ENCODE data around the gene PTPN4.

PTPN4 gene, protein sequence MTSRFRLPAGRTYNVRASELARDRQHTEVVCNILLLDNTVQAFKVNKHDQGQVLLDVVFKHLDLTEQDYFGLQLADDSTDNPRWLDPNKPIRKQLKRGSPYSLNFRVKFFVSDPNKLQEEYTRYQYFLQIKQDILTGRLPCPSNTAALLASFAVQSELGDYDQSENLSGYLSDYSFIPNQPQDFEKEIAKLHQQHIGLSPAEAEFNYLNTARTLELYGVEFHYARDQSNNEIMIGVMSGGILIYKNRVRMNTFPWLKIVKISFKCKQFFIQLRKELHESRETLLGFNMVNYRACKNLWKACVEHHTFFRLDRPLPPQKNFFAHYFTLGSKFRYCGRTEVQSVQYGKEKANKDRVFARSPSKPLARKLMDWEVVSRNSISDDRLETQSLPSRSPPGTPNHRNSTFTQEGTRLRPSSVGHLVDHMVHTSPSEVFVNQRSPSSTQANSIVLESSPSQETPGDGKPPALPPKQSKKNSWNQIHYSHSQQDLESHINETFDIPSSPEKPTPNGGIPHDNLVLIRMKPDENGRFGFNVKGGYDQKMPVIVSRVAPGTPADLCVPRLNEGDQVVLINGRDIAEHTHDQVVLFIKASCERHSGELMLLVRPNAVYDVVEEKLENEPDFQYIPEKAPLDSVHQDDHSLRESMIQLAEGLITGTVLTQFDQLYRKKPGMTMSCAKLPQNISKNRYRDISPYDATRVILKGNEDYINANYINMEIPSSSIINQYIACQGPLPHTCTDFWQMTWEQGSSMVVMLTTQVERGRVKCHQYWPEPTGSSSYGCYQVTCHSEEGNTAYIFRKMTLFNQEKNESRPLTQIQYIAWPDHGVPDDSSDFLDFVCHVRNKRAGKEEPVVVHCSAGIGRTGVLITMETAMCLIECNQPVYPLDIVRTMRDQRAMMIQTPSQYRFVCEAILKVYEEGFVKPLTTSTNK

DNA sequence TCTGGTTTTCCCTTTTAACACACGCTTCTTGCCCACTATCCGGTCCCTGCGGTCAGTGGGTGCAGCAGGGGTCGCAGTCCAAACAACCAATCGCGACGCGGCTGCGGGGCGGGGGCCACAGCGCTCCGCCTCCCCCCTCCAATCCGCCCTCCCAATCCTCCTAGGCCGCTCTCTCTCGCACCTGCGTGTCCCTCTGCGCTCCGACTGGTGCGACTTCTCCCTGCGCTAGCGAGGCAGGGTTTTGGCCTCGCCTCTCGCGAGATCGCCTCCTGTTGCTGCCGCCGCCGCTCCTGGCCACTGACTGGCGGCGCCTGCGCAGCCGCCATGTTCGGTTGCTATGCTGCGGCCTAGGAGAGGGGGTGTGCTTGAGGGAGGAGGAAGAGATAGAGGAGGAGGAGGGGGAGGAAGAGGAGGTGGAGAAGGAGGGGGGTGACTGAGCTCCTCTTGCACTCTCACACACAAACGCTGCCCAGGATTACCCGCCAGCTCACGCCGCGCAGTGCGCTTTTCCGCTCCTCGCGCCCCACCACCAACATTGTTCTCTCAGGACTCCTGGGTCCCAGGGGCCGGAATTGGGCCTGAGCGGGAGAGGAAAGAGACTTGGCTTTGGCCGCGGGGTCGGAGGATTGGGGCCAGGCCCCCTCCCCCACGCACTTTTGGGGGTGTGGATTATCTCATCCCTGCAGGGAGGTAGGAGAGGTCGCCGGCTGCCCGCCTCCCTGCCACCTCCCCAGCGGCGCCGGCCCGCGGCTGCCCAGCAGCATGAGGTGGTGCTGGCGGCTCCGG, at the start of gene PTPN4:
Gene PTPN4, plus strand, starts transcription at position 472 of the 786 bp plus-strand sequence. CDS start 49,932 bp downstream, outside the sequence.
- DNase-seq, result peak; percentile 85 to 97

DNA sequence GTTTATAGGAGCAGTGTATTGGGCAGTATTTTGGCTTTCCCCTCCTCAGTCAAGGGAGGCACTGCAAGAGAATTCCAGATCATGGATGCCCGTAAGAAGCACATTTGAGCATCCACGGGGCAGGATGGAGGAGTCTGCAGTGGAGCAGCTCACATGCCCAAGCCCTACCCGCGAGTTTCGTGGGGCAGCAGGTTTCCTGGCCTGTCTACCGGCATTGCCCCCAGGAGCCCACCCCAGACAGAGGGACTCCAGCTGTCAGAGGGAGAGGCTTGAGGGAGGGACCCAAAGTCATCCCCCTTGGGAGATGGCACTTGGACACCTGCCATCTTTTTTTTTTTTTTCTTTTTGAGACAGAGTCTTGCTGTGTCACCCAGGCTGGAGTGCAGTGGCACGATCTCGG, 49.4 kb upstream of the PTPN4 start:
- no peak for DNase-seq

DNA sequence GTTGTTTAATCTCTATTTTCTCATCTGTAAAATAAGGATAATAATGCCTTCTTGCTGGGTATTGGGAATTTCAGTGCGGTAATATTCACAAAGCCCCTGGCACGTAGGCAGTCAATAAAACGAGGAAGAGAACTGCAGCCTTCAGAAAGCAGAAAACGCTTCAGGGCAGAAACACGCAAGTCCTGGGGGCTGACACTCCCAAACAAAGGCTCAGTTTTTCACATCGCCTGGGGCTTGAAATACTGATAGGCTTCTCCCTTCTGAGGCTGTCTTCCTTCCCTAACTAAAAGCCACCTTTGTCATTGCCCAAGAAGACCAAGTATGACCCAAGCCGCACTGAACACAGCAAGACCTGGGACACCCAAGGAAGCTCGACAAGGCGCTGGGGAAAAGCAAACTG, 48.4 kb upstream of the PTPN4 start:
- no peak for DNase-seq

DNA sequence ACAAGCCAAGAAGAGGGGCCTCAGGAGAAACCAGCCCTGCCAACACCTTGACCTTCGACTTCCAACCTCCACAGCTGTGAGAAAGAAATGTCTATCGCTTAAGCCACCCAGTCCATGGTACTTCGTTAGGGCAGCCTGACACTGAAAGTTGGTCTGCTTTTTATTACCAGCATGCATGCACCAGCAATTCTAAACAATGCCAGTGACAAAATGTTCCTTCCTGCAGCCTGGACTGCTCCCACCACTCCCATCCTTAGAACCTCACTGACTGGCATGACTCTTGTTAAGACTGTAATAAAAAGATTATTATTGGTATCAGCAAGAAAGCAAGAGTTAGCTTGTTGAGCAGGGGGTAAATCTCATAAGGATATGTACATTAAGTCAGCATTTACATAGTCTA, 47.2 kb upstream of the PTPN4 start:
- DNase-seq, result no peak

DNA sequence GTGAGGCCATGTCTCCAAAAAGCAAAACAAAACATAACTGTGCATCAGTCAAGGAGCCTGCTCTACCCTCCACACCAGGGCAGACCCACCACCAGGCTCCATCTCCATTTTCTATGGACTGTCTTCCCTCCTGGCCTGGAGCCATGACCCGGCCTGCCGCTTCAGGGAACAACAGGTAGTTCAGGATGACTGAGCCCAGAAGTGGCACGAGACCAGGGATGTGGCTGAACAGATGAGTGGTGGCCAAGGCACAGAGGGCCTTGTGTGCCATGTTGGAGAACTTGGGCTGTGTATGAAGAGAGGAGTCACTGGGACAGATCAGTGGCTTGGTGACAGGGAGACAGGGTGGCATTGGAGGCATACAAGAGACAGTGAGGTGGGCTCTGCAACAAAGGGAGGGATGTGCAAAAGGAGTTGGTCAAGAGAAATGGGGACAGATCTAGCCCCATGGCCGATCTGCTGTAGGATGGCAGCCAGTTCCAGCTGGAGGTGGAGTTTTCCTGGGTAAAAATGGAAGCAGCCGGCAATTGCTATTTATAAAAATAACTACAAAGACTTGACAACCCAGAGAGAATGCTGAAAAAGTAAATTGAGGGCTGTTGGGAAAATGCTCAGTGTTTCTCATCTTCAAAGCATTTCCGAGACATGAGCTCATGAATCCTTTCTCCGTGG, 45.8 kb upstream of the PTPN4 start:
- DNase-seq, result no peak

DNA sequence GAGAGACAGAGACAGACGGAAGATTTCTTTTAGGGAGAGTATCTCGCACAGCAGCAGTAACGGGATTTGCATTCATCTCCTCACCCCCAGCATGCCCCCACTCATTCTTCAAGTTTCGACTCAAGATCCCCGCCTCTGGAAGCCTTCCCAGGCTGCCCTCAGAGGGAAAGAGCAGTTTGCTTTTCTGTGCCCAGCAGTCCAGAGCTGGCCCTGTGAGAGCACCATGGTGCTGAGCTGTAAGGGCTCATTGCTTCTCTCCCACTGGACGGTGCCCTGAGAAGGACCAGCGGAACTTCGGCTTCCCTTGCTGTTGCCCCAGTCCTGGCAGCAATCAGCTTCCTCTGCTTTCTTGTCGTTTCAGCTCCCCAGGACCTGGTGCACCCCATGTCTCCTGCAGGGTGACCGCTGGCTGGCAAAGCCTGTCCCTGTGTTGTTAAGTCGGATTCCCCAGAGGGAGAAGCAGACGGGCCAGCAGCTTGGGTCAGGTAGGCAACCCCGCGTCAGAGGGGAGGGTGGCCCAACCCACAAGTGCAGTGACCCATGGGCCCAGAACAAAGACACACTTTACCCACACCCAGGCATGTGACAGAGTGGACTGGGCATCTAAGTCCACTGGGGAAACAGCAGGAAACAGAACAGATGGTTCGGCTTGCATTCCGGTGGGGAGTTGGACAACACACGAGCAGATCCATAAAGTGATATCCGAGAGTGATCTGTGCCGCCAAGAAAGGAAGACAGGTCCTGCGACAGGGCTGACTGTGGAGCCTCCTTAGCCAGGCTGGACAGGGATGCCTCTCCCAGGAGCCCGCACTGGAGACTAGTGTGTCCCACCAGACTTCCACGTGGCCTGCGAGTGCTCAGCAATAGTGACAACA, 44.1 kb upstream of the PTPN4 start:
- DNase-seq, result no peak

DNA sequence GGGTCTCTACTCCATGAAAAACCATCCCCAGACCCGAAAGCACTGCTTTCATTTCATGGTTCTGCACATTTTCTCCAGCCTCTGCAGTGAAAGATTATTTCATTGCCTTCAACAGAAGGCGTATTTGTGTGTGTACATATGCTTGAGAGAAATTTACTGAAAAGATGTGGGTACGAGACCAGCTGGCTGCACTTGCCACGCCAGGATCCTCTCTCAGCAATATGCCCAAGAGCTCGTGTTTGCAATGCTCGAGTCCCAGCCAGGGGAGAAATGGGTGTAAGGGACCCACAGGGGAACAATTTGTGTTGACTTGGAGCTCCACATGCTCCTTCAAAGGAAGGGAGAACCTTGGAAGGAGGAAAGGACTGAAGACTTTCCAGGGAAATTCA, 43.4 kb upstream of the PTPN4 start:
- DNase-seq, result no peak

DNA sequence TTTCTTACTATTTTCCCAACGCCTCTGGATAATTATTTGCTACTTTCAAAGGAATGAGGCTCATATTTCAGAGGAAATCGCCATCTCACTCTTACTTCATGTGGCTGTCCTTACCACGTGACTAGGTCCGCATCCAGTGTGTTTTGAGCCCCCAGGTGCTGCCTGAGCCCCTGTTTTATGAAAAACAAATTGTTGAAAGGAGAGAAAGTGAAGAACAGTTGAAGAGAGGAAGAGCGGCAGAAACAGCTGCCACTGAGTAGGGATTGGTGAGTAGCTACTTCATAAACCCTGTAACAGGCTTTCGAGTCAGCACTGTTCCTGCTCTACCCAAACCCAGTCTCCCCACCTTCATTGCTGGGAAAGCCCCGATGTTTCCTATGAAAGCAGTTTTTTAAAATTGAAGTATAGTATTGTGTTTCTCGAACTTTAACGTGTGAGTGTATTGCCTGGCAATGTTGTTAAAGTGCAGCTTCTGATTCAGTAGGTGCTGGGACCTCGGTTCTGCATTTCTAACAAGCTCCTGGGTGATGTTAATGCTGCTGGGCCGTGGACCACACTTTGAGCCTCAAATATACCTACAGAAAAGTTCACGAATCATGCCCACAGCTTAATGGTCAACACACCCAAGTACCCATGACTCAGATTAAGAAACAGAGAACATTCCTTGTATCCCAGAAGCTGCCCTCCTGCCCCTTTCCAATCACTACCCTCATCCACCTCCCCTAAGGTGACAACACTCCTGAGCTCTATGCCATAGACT, 41.0 kb upstream of the PTPN4 start:
- DNase-seq, result no peak

DNA sequence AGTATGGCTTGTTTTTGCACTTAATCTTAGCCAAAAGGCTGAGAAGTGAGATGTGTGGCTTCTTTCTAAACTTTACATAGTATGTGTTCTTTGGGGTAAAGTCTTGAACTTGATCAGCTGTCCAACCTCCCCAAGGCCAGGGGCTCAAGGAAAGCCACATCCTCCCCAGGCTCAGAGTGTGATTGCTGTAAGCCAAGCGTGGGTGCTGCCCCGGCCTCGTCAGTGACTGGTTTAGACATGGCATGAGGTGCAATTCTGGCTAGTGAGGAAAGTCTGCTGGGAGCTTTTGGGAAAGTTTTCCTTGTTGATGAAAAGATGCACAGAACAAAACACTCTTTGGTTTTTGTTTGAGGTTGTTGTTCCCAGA, 40.5 kb upstream of the PTPN4 start:
- no peak for DNase-seq

DNA sequence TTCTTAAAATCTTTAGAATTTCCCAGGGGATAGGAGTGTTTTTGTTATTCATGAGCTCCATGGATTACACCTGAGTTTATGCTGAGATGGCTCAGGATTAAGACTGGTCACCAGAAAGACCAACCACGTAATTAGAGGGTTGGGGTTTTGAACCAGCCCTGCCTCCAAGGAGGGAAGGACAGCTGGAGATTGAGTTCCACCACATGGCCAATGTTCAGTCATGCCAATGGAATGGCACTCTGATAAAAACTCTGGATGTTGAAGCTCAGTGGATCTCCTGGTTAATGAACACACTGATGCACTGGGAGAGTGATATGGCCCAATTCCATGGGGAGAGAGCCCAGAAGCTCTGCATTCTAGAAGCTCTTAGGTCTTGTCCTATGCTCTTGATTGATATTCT, 38.7 kb upstream of the PTPN4 start:
- no peak for DNase-seq

DNA sequence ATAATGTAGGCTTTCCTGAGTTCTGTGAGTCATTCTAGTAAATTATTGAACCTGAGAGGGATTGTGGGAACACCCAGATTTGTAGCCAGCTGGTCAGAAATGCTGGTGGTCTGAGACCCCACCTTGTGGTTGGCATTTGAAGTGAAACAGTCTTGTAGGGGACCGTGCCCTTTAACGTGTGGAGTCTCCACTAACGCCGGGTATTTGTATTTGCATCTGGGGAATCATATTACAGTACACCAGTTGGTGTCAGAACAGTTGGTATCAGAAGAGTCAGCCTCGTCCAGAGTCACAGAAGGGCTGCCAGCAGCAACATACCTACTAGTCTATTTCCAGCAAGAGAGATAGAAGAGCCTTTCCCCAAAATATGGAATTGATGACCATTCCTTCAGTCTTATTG, 38.3 kb upstream of the PTPN4 start:
- peak in 1 of 2 experiments; percentile 13 for DNase-seq

DNA sequence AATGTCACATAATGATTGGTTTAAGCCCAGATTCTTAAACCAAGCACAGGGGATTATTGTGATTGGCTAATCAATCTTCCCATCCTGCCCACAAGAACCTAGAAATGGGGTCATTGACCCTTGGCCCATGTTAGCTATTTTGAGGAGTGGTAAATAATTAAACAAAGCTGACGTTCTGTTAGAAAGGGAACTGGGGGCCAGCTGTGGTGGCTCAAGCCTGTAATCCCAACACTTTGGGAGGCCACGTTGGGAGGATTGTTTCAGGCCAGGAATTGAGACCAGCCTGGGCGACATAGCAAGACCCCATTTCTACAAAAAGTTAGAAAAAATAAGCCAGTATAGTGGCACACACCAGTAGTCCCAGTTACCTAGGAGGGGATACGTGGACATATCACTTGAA, 37.8 kb upstream of the PTPN4 start:
- DNase-seq, result no peak

DNA sequence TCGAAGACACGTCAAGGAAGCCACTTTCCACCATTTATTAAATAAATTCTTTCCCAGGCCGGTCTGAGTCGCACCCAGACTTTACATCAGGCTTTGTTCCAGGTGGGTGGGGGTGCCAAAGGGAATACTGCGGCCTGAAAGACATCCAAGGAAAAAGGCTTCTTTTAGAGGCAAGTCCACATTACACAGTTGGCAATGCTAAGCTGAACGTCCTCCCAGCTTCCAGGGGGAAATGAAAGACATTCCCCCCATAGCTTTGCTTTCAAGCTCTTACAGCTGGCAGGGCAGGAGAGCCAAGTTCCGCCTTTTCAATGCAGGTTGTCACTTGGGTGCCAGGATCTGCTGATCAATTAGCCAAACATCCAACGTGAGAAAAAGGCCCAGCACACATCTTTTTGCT, 36.5 kb upstream of the PTPN4 start:
- DNase-seq, result peak in 1 of 2 experiments; percentile 44

DNA sequence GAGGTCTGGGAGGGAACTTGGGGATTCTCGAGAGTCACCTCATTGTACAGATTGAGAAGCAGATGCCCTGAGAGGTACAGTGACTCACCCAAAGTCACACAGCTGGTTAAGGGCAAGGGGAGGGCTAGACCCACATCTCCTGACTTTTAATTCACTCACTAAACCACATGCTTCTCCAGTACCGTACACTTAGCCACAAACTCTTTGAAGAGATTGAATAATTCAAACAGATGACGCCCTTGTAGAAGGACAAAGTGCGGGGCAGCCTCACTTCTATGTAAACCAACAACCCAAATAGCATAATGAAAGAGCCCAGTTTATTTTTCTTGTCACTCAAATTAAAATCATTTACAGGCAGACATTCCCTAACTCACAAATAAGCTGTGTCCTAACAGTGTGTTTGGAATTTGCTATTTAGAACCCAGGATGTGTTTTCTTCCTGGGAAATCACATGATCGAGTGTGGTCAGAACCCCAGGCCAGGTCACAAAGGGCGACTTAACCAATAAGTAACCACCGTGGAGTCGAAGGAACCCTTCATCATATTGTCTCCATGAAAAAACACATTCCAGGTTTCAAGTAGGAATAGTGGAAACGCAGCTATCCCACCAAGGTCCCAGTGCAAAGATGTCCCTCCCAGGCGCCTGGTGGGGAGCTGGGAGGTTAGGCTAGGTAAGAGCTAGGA, 35.8 kb upstream of the PTPN4 start:
- DNase-seq, result no peak

DNA sequence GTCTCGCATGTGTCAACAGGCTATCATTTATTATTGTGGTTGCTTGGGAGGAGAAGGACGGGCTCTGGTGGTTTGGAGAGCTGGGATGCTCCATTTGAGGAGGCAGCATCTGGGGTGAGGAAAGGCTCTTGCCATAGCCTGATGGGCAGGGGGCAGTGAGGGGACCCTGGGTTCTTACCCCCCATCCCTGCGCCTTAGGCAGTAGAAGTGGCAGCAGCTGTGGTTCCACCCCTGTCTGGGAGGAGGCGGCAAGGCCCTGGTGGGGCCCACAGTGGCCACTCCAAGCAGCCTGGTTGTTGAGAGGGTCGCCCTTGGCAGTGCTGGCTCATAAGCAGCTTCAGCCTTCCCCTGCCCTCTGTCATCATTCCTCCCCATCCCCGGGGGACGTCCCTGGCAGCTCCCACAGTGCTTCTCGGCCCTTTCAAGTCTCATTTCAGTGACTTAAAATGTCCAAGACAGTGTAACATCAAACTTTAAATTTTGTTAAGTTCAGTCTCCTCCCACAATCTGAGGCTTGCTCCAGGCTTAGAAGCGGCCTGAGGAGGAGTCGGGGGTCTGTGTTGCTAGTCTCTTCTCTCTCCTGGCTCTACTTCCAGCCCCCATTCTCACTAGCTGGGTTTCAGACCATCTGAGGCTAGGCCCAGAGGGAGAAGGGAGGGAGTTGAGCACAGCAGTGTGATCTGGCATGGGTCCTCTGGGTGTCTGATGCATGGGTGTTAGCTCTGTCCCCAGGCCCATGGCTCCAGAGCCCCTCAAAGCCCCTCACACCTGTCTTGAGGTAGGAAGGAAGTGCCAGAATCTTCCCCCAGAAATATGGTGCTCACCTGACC, 34.9 kb upstream of the PTPN4 start:
- no peak for DNase-seq

DNA sequence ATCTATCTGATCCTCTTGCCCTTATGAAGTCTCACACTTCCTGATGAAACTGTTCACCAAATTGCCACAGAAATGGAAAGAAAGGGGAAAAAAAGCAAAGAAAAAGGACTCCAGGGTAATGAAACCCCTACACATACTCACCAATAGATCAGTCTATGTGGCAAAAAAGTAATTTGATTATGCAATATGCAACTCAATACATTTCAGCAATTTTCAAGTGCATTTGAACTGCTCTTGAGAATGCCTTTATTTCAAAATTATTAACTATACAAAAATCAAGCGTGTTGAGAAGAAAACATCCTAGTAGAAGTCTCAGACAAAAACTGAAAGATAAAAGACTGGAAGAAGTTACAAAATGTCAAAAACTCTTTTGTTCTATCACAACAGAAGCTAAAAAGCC, 32.2 kb upstream of the PTPN4 start:
- no peak for DNase-seq

DNA sequence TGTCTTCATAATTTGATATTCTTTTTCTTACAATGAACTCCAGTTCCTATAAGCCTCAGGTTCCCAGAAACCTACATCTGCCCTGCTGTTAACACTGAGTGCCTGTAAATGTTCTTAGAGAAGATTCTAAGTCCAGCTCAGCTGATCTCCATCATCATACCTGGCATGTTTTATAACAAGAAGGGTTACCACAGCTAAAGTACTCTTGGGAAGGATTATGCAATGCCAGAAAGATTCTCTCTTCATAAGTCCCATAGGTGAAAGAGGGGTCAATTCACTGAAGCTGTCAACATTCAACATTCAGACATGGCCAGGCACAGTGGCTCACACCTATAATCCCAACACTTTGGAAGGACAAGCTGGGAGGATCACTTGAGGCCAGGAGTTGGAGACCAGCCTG, 31.3 kb upstream of the PTPN4 start:
- DNase-seq, result no peak

DNA sequence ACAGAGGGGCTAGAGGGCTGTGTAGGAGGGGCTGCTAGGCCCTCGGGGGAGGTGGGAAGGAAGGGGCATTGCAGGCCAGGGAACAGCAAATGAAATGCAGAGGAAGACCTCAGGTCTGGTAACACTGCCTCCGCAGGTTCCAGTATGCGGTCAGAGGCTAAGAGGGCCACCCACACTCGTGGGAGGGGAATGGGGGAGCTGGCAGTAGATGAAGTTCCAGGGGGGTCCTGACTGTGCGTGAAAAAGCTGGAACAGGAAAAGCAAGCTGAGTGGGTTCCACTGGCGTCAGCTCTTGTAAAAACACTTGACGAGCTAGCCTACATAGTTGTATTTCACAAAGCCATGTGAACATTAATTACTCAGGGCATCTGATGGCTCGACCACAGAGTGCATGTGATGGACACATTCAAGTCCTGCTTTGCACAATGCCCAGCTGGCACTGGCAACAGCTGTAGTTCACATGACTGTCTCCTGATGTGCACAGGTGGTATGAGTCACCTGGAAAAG, 29.0 kb upstream of the PTPN4 start:
- DNase-seq, result no peak

DNA sequence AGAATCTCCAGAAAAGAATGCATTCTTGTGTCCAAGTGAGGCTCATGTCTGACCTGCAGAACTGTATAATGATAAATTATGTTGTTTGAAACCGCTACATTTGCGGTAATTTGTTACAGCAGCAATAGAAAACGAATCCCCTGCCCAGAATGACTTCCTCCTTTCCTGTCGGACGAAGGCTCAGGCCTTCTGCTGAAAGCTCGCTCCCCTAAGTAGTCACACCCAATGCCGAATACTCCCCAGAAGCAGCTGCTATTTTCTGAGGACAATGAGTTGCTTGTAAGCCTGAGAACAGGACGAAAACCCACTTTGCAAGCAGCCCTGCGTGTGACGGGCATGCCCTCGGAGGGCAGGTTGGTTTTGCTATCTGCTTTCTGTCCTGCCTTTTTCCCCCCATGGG, 27.7 kb upstream of the PTPN4 start:
- no peak for DNase-seq
